ENCODE data around the gene SLC1A5.
A peak's percentile ranks its signal among the peaks of the same experiment; 100 is the strongest.

The SLC1A5 gene

GRCh38 chr19:46759817-46760333 is 28.5 kb downstream of the SLC1A5 start:
- Mint-ChIP-seq H3K4me3 (no peak overlapping the region), H3K9me3 (no peaks in the 10 kb centered on the region)

GRCh38 chr19:46759206-46759605 is 29.2 kb downstream of the SLC1A5 start:
- no peak overlapping the region for H3K27ac Mint-ChIP-seq
- H3K27me3 Mint-ChIP-seq (ENCODE audit: low read depth, poor library complexity): no peaks in the 10 kb centered on the region
- H3K4me3 Mint-ChIP-seq: no peak overlapping the region
- peaks cover 9% of the 10 kb centered on the region for H3K4me1 Mint-ChIP-seq
- no peak for TF ChIP-seq CTCF (IDR thresholded peaks at IDR 0.05)
- H3K9me3 Mint-ChIP-seq: no peaks in the 10 kb centered on the region
- H3K36me3 Mint-ChIP-seq (ENCODE audit: low read depth): peaks cover 14% of the 10 kb centered on the region
- DNase-seq: no peak

More at GRCh38 chr19:46759817-46760333, 28.5 kb downstream of the SLC1A5 start:
- DNase-seq: no peak
- Mint-ChIP-seq H3K4me1 (peaks cover 9% of the 10 kb centered on the region), H3K36me3 (ENCODE audit: low read depth) (peaks cover 14% of the 10 kb centered on the region), H3K27me3 (ENCODE audit: low read depth, poor library complexity) (no peaks in the 10 kb centered on the region), H3K27ac (no peak overlapping the region)
- no peak for TF ChIP-seq CTCF (IDR thresholded peaks at IDR 0.05)

GRCh38 chr19:46756544-46756888 is 31.9 kb downstream of the SLC1A5 start:
- Mint-ChIP-seq H3K36me3 (ENCODE audit: low read depth) (peaks cover 24% of the 10 kb centered on the region), H3K4me1 (peaks cover 9% of the 10 kb centered on the region), H3K4me3 (no peak overlapping the region), H3K9me3 (no peaks in the 10 kb centered on the region), H3K27me3 (ENCODE audit: low read depth, poor library complexity) (no peaks in the 10 kb centered on the region), H3K27ac (no peak overlapping the region)
- DNase-seq: no peak
- no peak for TF ChIP-seq CTCF (IDR thresholded peaks at IDR 0.05)

GRCh38 chr19:46755853-46756543 is 32.4 kb downstream of the SLC1A5 start:
- H3K4me3 Mint-ChIP-seq: no peak overlapping the region
- no peaks in the 10 kb centered on the region for H3K27me3 Mint-ChIP-seq (ENCODE audit: low read depth, poor library complexity)
- no peak for DNase-seq
- H3K9me3 Mint-ChIP-seq: no peaks in the 10 kb centered on the region
- no peak for TF ChIP-seq CTCF (IDR thresholded peaks at IDR 0.05)
- H3K27ac Mint-ChIP-seq: no peak overlapping the region
- H3K36me3 Mint-ChIP-seq (ENCODE audit: low read depth): peaks cover 24% of the 10 kb centered on the region
- peaks cover 9% of the 10 kb centered on the region for H3K4me1 Mint-ChIP-seq

GRCh38 chr19:46755077-46755852 is 33.1 kb downstream of the SLC1A5 start:
- H3K27me3 Mint-ChIP-seq (ENCODE audit: low read depth, poor library complexity): no peaks in the 10 kb centered on the region
- H3K4me1 Mint-ChIP-seq: peaks cover 9% of the 10 kb centered on the region
- no peak overlapping the region for H3K4me3 Mint-ChIP-seq
- TF ChIP-seq CTCF (IDR thresholded peaks at IDR 0.05): no peak
- H3K36me3 Mint-ChIP-seq (ENCODE audit: low read depth): peaks cover 32% of the 10 kb centered on the region
- H3K9me3 Mint-ChIP-seq: no peaks in the 10 kb centered on the region
- peak overlapping the region; percentile 91 for H3K27ac Mint-ChIP-seq
- no peak for DNase-seq
